GM18519 (cell line): ENCODE measurements around the gene P2RX6.

Source experiments
- ATAC-seq: cut with Tn5 transposase; IDR thresholded peaks from one replicate; pipeline ENCODE4 v1.9.1; 2021; ENCODE audit warnings: mild to moderate bottlenecking, moderate library complexity; ENCODE audit not compliant: unreplicated experiment, low FRiP score

The P2RX6 gene

GRCh38 chr22:20979243-20979809 is 35.6 kb upstream of the P2RX6 start:
- no peak for ATAC-seq

GRCh38 chr22:20979940-20980453 is 35.0 kb upstream of the P2RX6 start:
- ATAC-seq, result no peak

- ATAC-seq, result no peak
These were observed 34.4 kb upstream of the P2RX6 start for GRCh38 chr22:20980523-20980922.

GRCh38 chr22:20980938-20981722 is 33.8 kb upstream of the P2RX6 start:
- ATAC-seq, result no peak

GRCh38 chr22:20981787-20982562 is 33.0 kb upstream of the P2RX6 start, which contains the start of gene LZTR1:
Gene LZTR1 (plus strand): TSS chr22:20982297. CDS start chr22:20982372, 75 bp downstream.
- ATAC-seq, result peak; percentile 73

- ATAC-seq, result no peak
These were observed 32.4 kb upstream of the P2RX6 start for GRCh38 chr22:20982563-20982882.

- no peak for ATAC-seq
These were observed 31.7 kb upstream of the P2RX6 start for GRCh38 chr22:20983081-20983771.

- no peak for ATAC-seq
These were observed 29.2 kb upstream of the P2RX6 start for GRCh38 chr22:20985720-20986119.

- no peak for ATAC-seq
These were observed 28.6 kb upstream of the P2RX6 start for GRCh38 chr22:20986365-20986764.

- ATAC-seq, result no peak
These were observed 27.6 kb upstream of the P2RX6 start for GRCh38 chr22:20987375-20987774.

- ATAC-seq, result no peak
These were observed 26.2 kb upstream of the P2RX6 start for GRCh38 chr22:20988573-20989322.

- no peak for ATAC-seq
These were observed 25.4 kb upstream of the P2RX6 start for GRCh38 chr22:20989323-20990138.

- no peak for ATAC-seq
These were observed 24.5 kb upstream of the P2RX6 start for GRCh38 chr22:20990184-20991180.

- ATAC-seq, result no peak
These were observed 23.5 kb upstream of the P2RX6 start for GRCh38 chr22:20991252-20992055.

- no peak for ATAC-seq
These were observed 22.9 kb upstream of the P2RX6 start for GRCh38 chr22:20992056-20992442.

GRCh38 chr22:20992456-20993303 is 22.3 kb upstream of the P2RX6 start:
- ATAC-seq, result no peak
